H1 (cell line): Measurements from ENCODE around the gene FBXO39. TPM values are rescaled to one million over a fixed set of nuclear protein-coding genes. Genes with fewer than 3 reads are reported as not detected.

ENCODE experiments used
- HDAC2 ChIP-seq, 2 experiments: fragments of 300-600 bp in 1 of 2; sonication (generic) in 1 of 2; IDR thresholded peaks; 2 replicates each; pipeline ENCODE4 v1.6.1; 2011 to 2012; ENCODE audit warnings: low read depth in 2 of 2, low read length in 2 of 2, mild to moderate bottlenecking in 2 of 2, moderate library complexity in 2 of 2, borderline replicate concordance in 1 of 2, inconsistent platforms in 1 of 2
- PHF8 ChIP-seq: fragments of 200-600 bp; sonication (generic); conservative IDR thresholded peaks from 2 replicates; pipeline ENCODE4 v1.7.1; 2012; ENCODE audit warnings: low read depth, mild to moderate bottlenecking, inconsistent platforms, low read length, moderate library complexity
- TCF12 ChIP-seq: IDR thresholded peaks from 2 replicates; pipeline ENCODE4 v1.6.1; 2011; ENCODE audit warnings: low read depth, mild to moderate bottlenecking, low read length
- polyA plus RNA-seq, 7 experiments: library from polyadenylated mRNA; depleted of rRNA in 3 of 7; stranded (reverse) in 5 of 7; unstranded in 2 of 7; fragments of >200 nt in 5 of 7; fragments of 200-250 nt in 2 of 7; gene quantifications; 1 replicate in 5 of 7; 2 replicates in 1 of 7; 4 replicates in 1 of 7; pipeline versions ENCODE4 v1.2.1 to v1.2.3, GENCODE V29; 2011 to 2013; ENCODE audit warnings: missing spikeins in 2 of 7, mixed read lengths in 2 of 7
- total RNA-seq: library from RNA; stranded (reverse); fragmentation: NEBNext Ultra II Directional; extraction: Animal tissue kit (Norgen Biotek cat#: 25700); gene quantifications from 2 replicates; pipeline ENCODE4 v1.2.1, GENCODE V29; 2021

FBXO39 gene
- total and polyA plus RNA-seq, 2 of the 8 experiments (the other 6 are each of a cell fraction or from before 2014, with no cell fraction given) = 0.12 to 0.22 TPM

DNA sequence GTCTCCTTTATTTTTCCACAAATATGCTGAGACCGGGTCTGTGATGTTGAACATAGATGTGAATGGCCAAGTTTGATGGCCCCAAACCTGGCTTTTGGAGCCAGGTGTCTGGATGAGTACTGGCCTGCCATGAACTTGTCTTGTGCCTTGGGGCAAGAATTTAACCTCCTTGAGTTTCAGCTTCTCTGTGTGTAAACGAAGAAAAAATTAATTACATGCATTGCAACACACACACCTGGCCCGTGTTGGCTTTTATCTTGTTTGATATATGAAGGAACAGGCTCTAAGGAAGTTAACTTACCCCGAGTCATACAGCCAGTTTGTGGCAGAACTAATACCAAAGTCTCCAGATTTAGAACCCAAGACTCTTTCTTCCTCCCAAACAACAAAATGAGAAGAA lies 13.1 kb downstream of the FBXO39 start (continued):
- TF ChIP-seq TCF12 = no peak
- TF ChIP-seq PHF8 = no peak
- TF ChIP-seq HDAC2 (IDR thresholded peaks at IDR 0.05; ENCODE audit: borderline replicate concordance in 1 of 2, low read depth in 2 of 2, low read length in 2 of 2) = no peak
